Measurements from ENCODE around the gene LHPP.

The LHPP gene

GRCh38 chr10:124495162-124495561 lies 33.5 kb downstream of the LHPP start:
- H3K27ac ChIP-seq = no peak overlapping the region
- no peak for TF ChIP-seq CTCF (conservative IDR thresholded peaks at IDR 0.05)
- TF ChIP-seq ZFX (IDR thresholded peaks at IDR 0.05) = no peak

- TF ChIP-seq ZFX (IDR thresholded peaks at IDR 0.05) = no peak
- H3K27ac ChIP-seq = no peak overlapping the region
Observed at GRCh38 chr10:124495725-124496124, 34.1 kb downstream of the LHPP start.

- no peak overlapping the region for H3K27ac ChIP-seq
- no peak for TF ChIP-seq ZFX (IDR thresholded peaks at IDR 0.05)
- no peak for TF ChIP-seq CTCF (conservative IDR thresholded peaks at IDR 0.05)
Observed at GRCh38 chr10:124496150-124496549, 34.5 kb downstream of the LHPP start.

- no peak overlapping the region for H3K27ac ChIP-seq
- no peak for TF ChIP-seq ZFX (IDR thresholded peaks at IDR 0.05)
- TF ChIP-seq CTCF (conservative IDR thresholded peaks at IDR 0.05) = no peak
Observed at GRCh38 chr10:124496620-124497019, 35.0 kb downstream of the LHPP start.

- TF ChIP-seq CTCF (conservative IDR thresholded peaks at IDR 0.05) (no peak), ZFX (IDR thresholded peaks at IDR 0.05) (no peak)
- H3K27ac ChIP-seq = no peak overlapping the region
Observed at GRCh38 chr10:124497196-124497881, 35.7 kb downstream of the LHPP start.

- no peak overlapping the region for H3K27ac ChIP-seq
- TF ChIP-seq ZFX (IDR thresholded peaks at IDR 0.05) (no peak), CTCF (conservative IDR thresholded peaks at IDR 0.05) (no peak)
Observed at GRCh38 chr10:124498056-124498455, 36.4 kb downstream of the LHPP start.

GRCh38 chr10:124500757-124501156 lies 39.1 kb downstream of the LHPP start:
- no peak overlapping the region for H3K27ac ChIP-seq
- TF ChIP-seq CTCF (conservative IDR thresholded peaks at IDR 0.05) (no peak), ZFX (IDR thresholded peaks at IDR 0.05) (no peak)

- H3K27ac ChIP-seq = no peak overlapping the region
- TF ChIP-seq CTCF (conservative IDR thresholded peaks at IDR 0.05) = no peak
- no peak for TF ChIP-seq ZFX (IDR thresholded peaks at IDR 0.05)
Observed at GRCh38 chr10:124504711-124505110, 43.1 kb downstream of the LHPP start.
